SK-N-SH (cell line): ENCODE data around the gene SPEF1. TPM values are rescaled to one million over a fixed set of nuclear protein-coding genes. Genes with fewer than 3 reads are reported as not detected.
A peak's percentile ranks its signal among the peaks of the same experiment; 100 is the strongest.

Experiments used
- CTCF ChIA-PET: fragments of 300-600, 350-600 bp; formaldehyde crosslinking; extraction: SDS; loops from one replicate; lab custom pipeline; 2021; lab: Yijun Ruan, JAX
- POLR2A ChIA-PET: fragments of 350-600 bp; sonication (Branson Sonifier 250); formaldehyde crosslinking; extraction: SDS; loops from one replicate; lab custom pipeline; 2020; ENCODE audit warnings: antibody characterized with exemption, inconsistent platforms; lab: Yijun Ruan, JAX
- DNase-seq: peaks from one replicate; pipeline ENCODE4 v3.0.0; 2012
- H2AFZ ChIP-seq: fragments of 200-600 bp; sonication (generic); 2 replicates; pipeline ENCODE4 v1.8.1; 2016; ENCODE audit warnings: antibody characterized with exemption, mild to moderate bottlenecking, low read depth
- H3F3A ChIP-seq: fragments of 200-600 bp; sonication (generic); replicated peaks from 2 replicates; pipeline ENCODE3; 2016; ENCODE audit warnings: antibody characterized with exemption, mild to moderate bottlenecking; ENCODE audit not compliant: insufficient read depth
- H3K27ac ChIP-seq, 2 experiments: fragments of 200-500 bp in 1 of 2; fragments of 200-600 bp in 1 of 2; sonication (Bioruptor generic) in 1 of 2; sonication (generic), shearing (Covaris generic) in 1 of 2; 2 replicates each; pipeline versions ENCODE4 v1.5.1 to v1.6.1; 2014 to 2016; ENCODE audit warnings: low read depth in 2 of 2, inconsistent platforms in 1 of 2, low read length in 1 of 2, mild to moderate bottlenecking in 1 of 2, mixed read lengths in 1 of 2
- H3K27me3 ChIP-seq: fragments of 200-600 bp; sonication (generic), shearing (Covaris generic); 2 replicates; pipeline ENCODE4 v1.6.1; 2016; ENCODE audit warnings: mixed run types; ENCODE audit not compliant: insufficient read depth
- H3K36me3 ChIP-seq, 2 experiments: fragments of 200-500 bp in 1 of 2; fragments of 200-600 bp in 1 of 2; sonication (Bioruptor generic) in 1 of 2; sonication (generic) in 1 of 2; replicated peaks in 1 of 2; 2 replicates each; pipeline versions ENCODE3 to v1.5.1; 2014 to 2016; ENCODE audit warnings: low read length in 1 of 2, mild to moderate bottlenecking in 1 of 2; ENCODE audit not compliant: insufficient read depth in 2 of 2, control insufficient read depth in 1 of 2
- H3K4me1 ChIP-seq, 2 experiments: fragments of 200-500 bp in 1 of 2; fragments of 200-600 bp in 1 of 2; sonication (Bioruptor generic) in 1 of 2; sonication (generic), shearing (Covaris generic) in 1 of 2; 2 replicates each; pipeline versions ENCODE4 v1.5.1 to v1.6.1; 2014 to 2016; ENCODE audit warnings: low read depth in 1 of 2, low read length in 1 of 2, mixed run types in 1 of 2; ENCODE audit not compliant: insufficient read depth in 2 of 2, control insufficient read depth in 1 of 2
- H3K4me2 ChIP-seq: fragments of 200-600 bp; sonication (generic), shearing (Covaris generic); 2 replicates; pipeline ENCODE4 v1.6.1; 2017; ENCODE audit warnings: mixed run types
- H3K4me3 ChIP-seq, 2 experiments: fragments of 200-500 bp in 1 of 2; fragments of 200-600 bp in 1 of 2; sonication (Bioruptor generic) in 1 of 2; sonication (generic), shearing (Covaris generic) in 1 of 2; 2 replicates each; pipeline versions ENCODE4 v1.5.1 to v1.8.1; 2014 to 2016; ENCODE audit warnings: low read depth in 2 of 2, inconsistent platforms in 1 of 2, low read length in 1 of 2, mild to moderate bottlenecking in 1 of 2, mixed read lengths in 1 of 2, moderate library complexity in 1 of 2
- H3K79me2 ChIP-seq: fragments of 200-600 bp; sonication (generic); 2 replicates; pipeline ENCODE4 v1.8.1; 2017; ENCODE audit warnings: mild to moderate bottlenecking; ENCODE audit not compliant: insufficient read depth
- H3K9ac ChIP-seq: fragments of 200-600 bp; sonication (generic); 2 replicates; pipeline ENCODE4 v1.6.1; 2017; ENCODE audit warnings: mixed run types
- H3K9me2 ChIP-seq: fragments of 200-600 bp; sonication (generic); 2 replicates; pipeline ENCODE4 v1.6.1; 2017; ENCODE audit warnings: mixed run types
- H3K9me3 ChIP-seq: fragments of 200-600 bp; sonication (generic); 2 replicates; pipeline ENCODE4 v1.6.1; 2017; ENCODE audit warnings: mixed run types, mild to moderate bottlenecking, moderate library complexity
- H4K20me1 ChIP-seq: fragments of 200-600 bp; sonication (generic); 2 replicates; pipeline ENCODE4 v1.6.1; 2017; ENCODE audit warnings: mild to moderate bottlenecking, mixed run types; ENCODE audit not compliant: insufficient read depth
- CTCF ChIP-seq: fragments of 200-600 bp; sonication (generic); IDR thresholded peaks from 2 replicates; pipeline ENCODE4 v1.6.1; 2017; ENCODE audit warnings: antibody characterized with exemption, mild to moderate bottlenecking, moderate library complexity
- EP300 ChIP-seq, 2 experiments: IDR thresholded peaks; 2 replicates each; pipeline versions ENCODE4 v1.4.0 to v1.6.1; 2012; ENCODE audit warnings: borderline replicate concordance in 1 of 2, low read depth in 1 of 2, low read length in 1 of 2
- IRF3 ChIP-seq: fragments of 150-350 bp; IDR thresholded peaks from 2 replicates; pipeline ENCODE4 v1.6.1; 2016; ENCODE audit warnings: mild to moderate bottlenecking, low read depth, low read length
- JUND ChIP-seq: IDR thresholded peaks from 2 replicates; pipeline ENCODE4 v1.4.0; 2012
- MAX ChIP-seq: IDR thresholded peaks from 2 replicates; pipeline ENCODE4 v1.4.0; 2012; ENCODE audit warnings: low read depth
- MEF2A ChIP-seq: IDR thresholded peaks from 2 replicates; pipeline ENCODE4 v1.4.0; 2012; ENCODE audit warnings: low read depth, borderline replicate concordance
- MXI1 ChIP-seq: IDR thresholded peaks from 2 replicates; pipeline ENCODE4 v1.6.1; 2012; ENCODE audit warnings: mild to moderate bottlenecking, low read depth, low read length, improper control_type of control experiment
- NFIC ChIP-seq: IDR thresholded peaks from 2 replicates; pipeline ENCODE4 v1.4.0; 2012; ENCODE audit warnings: borderline replicate concordance
- NRF1 ChIP-seq: IDR thresholded peaks from 2 replicates; pipeline ENCODE4 v1.6.1; 2012; ENCODE audit warnings: low read depth, mild to moderate bottlenecking, low read length
- POLR2AphosphoS5 ChIP-seq: IDR thresholded peaks from 2 replicates; pipeline ENCODE4 v1.6.1; 2012; ENCODE audit warnings: low read depth, low read length
- RAD21 ChIP-seq: IDR thresholded peaks from 2 replicates; pipeline ENCODE4 v1.6.1; 2012; ENCODE audit warnings: mild to moderate bottlenecking, low read length
- RCOR1 ChIP-seq: fragments of 150-350 bp; IDR thresholded peaks from 2 replicates; pipeline ENCODE4 v1.6.1; 2017; ENCODE audit warnings: antibody characterized with exemption, low read length
- REST ChIP-seq: IDR thresholded peaks from 2 replicates; pipeline ENCODE4 v1.6.1; 2012; ENCODE audit warnings: mild to moderate bottlenecking, low read depth, low read length, moderate library complexity
- SIN3A ChIP-seq: IDR thresholded peaks from 2 replicates; pipeline ENCODE4 v1.6.1; 2012; ENCODE audit warnings: low read depth, mild to moderate bottlenecking, low read length, moderate library complexity, borderline replicate concordance
- USF1 ChIP-seq: IDR thresholded peaks from 2 replicates; pipeline ENCODE4 v1.4.0; 2012; ENCODE audit warnings: low read depth, borderline replicate concordance
- YY1 ChIP-seq: IDR thresholded peaks from 2 replicates; pipeline ENCODE4 v1.4.0; 2012; ENCODE audit warnings: low read depth, mild to moderate bottlenecking
- WGBS: methylation state at CpG from one replicate; pipeline ENCODE4 v1.1.6; 2017; ENCODE audit warnings: low lambda C conversion rate; 5-methylcytosine and 5-hydroxymethylcytosine counted together
- polyA plus RNA-seq, 3 experiments: library from polyadenylated mRNA; depleted of rRNA; stranded (reverse); fragments of >200 nt; gene quantifications; 2 replicates each; pipeline ENCODE4 v1.2.3, GENCODE V29; 2012

SPEF1 gene
- polyA plus RNA-seq, 1 of the 3 experiments (the other 2 are of a cell fraction), result 1.6 TPM

- Histone ChIP-seq H3K36me3 (peaks cover 7 to 9% of the 10 kb centered on the region in 2 experiments), H3K27me3 (no peaks in the 10 kb centered on the region), H2AFZ (no peak overlapping the region), H4K20me1 (peaks cover 45% of the 10 kb centered on the region), H3K9me2 (no peaks in the 10 kb centered on the region), H3K4me3 (peak overlapping the region; percentile 63 to 74), H3K9ac (peak overlapping the region; percentile 71), H3K27ac (peak overlapping the region; percentile 41 to 82), H3K4me1 (peaks cover 27 to 33% of the 10 kb centered on the region in 2 experiments; a peak in 3 of 4 replicates)
- DNase-seq, result peak; percentile 64
- TF ChIP-seq MXI1 (no peak), MEF2A (no peak), RCOR1 (no peak), NRF1 (no peak), EP300 (IDR thresholded peaks at IDR 0.05; ENCODE audit: borderline replicate concordance in 1 of 2, low read depth in 1 of 2, low read length in 1 of 2) (no peak), NFIC (no peak), USF1 (no peak), IRF3 (no peak), POLR2AphosphoS5 (no peak), YY1 (no peak)
- TF ChIP-seq, all 33 proteins: peak for 0
- Histone ChIP-seq H3K4me2 (peak overlapping the region; percentile 96), H3K79me2 (peaks cover 40% of the 10 kb centered on the region), H3K9me3 (no peaks in the 10 kb centered on the region), H3F3A (peaks cover 15% of the 10 kb centered on the region)
- POLR2A ChIA-PET, result interaction anchor here (1.0 to 2.8 kb wide), 5 partner anchors 17 to 82 kb away, joined by 3 to 20 read pairs (median 11); partner anchors contain the start of genes ADISSP and AP5S1
- 71% methylated on average over 7 of the region's 79 CpGs for WGBS
- CTCF ChIA-PET, result interaction anchor here (0.6 to 6.4 kb wide), 19 partner anchors 10 to 1058 kb away, joined by 3 to 161 read pairs (median 5); partner anchors contain the start of genes ADISSP, AP5S1 and CDC25B
Measured at GRCh38 chr20:3785240-3786125, 4.2 kb upstream of the SPEF1 start.

- no peak for DNase-seq
- POLR2A ChIA-PET, result interaction anchor here (2.3 kb wide), 1 partner anchor 17 kb away, joined by 11 read pairs; the partner anchor contains the start of gene ADISSP
- H3K27ac ChIP-seq, result no peak overlapping the region; a peak in 1 of 4 replicates
- no peak for TF ChIP-seq CTCF
- TF ChIP-seq MAX, result no peak
- no peak for TF ChIP-seq REST
- TF ChIP-seq JUND, result no peak
- no peak for TF ChIP-seq SIN3A
- no peak for TF ChIP-seq NRF1
- no peak for TF ChIP-seq USF1
- TF ChIP-seq RAD21, result no peak
Measured at GRCh38 chr20:3784863-3785239, 3.6 kb upstream of the SPEF1 start.

More at GRCh38 chr20:3784863-3785239, 3.6 kb upstream of the SPEF1 start:
- peaks cover 40% of the 10 kb centered on the region for H3K79me2 ChIP-seq
- peaks cover 7 to 9% of the 10 kb centered on the region in 2 experiments for H3K36me3 ChIP-seq
- H3K9ac ChIP-seq, result peak overlapping the region; percentile 71; the same call in 1 of the 2 replicates
- H3K9me2 ChIP-seq, result no peaks in the 10 kb centered on the region
- H2AFZ ChIP-seq, result no peak overlapping the region
- peak overlapping the region; percentile 63 to 74 for H3K4me3 ChIP-seq
- H3K27me3 ChIP-seq, result no peaks in the 10 kb centered on the region
- peaks cover 15% of the 10 kb centered on the region for H3F3A ChIP-seq
- peaks cover 27 to 33% of the 10 kb centered on the region in 2 experiments; a peak in 3 of 4 replicates for H3K4me1 ChIP-seq
- CTCF ChIA-PET, result interaction anchor here (0.8 to 6.4 kb wide), 11 partner anchors 9 to 241 kb away, joined by 3 to 161 read pairs (median 10); partner anchors contain the start of genes ADISSP and AP5S1
- H3K9me3 ChIP-seq, result no peaks in the 10 kb centered on the region
- H3K4me2 ChIP-seq, result peak overlapping the region; percentile 96
- WGBS, result 93% methylated on average over 6 of the region's 6 CpGs
- H4K20me1 ChIP-seq, result peaks cover 45% of the 10 kb centered on the region
